MM.1S (cell line): ENCODE results near the gene ZDHHC7.

Source experiments
- DNase-seq: peaks from one replicate; pipeline ENCODE4 v3.0.0-alpha.2; 2015
- H2AFZ ChIP-seq: fragments of 300-600 bp; sonication (generic); 2 replicates; pipeline ENCODE4 v1.6.0; 2016; ENCODE audit warnings: antibody characterized with exemption, low read length
- H3F3A ChIP-seq: fragments of 300-600 bp; sonication (generic); 2 replicates; pipeline ENCODE4 v1.6.1; 2016; ENCODE audit warnings: mild to moderate bottlenecking, antibody characterized with exemption, low read length, moderate library complexity, mixed read lengths; ENCODE audit not compliant: insufficient read depth
- H3K27ac ChIP-seq: fragments of 300-600 bp; sonication (generic); 2 replicates; pipeline ENCODE4 v1.5.1; 2016; ENCODE audit warnings: mild to moderate bottlenecking, low read length
- H3K27me3 ChIP-seq: fragments of 300-600 bp; sonication (generic); replicated peaks from 2 replicates; pipeline ENCODE4 v1.6.0; 2016; ENCODE audit warnings: low read length; ENCODE audit not compliant: insufficient read depth
- H3K36me3 ChIP-seq: fragments of 300-600 bp; sonication (generic); replicated peaks from 2 replicates; pipeline ENCODE4 v1.6.1; 2016; ENCODE audit warnings: mild to moderate bottlenecking, low read length, mixed read lengths; ENCODE audit not compliant: insufficient read depth
- H3K4me1 ChIP-seq: fragments of 300-600 bp; sonication (generic); 2 replicates; pipeline ENCODE4 v1.6.1; 2016; ENCODE audit warnings: low read length, mixed read lengths
- H3K4me2 ChIP-seq: fragments of 300-600 bp; sonication (generic); 2 replicates; pipeline ENCODE4 v1.6.0; 2016; ENCODE audit warnings: low read depth, low read length
- H3K4me3 ChIP-seq: fragments of 300-600 bp; sonication (generic); 2 replicates; pipeline ENCODE4 v1.5.1; 2016; ENCODE audit warnings: low read length, mixed read lengths
- H3K79me2 ChIP-seq: fragments of 300-600 bp; sonication (generic); 2 replicates; pipeline ENCODE4 v1.6.1; 2016; ENCODE audit warnings: mixed run types, low read length, mixed read lengths
- H3K9ac ChIP-seq: fragments of 300-600 bp; sonication (generic); 2 replicates; pipeline ENCODE4 v1.6.1; 2016; ENCODE audit warnings: low read length, mixed read lengths
- H3K9me2 ChIP-seq: fragments of 300-600 bp; sonication (generic); replicated peaks from 2 replicates; pipeline ENCODE4 v1.6.1; 2016; ENCODE audit warnings: mild to moderate bottlenecking, low read length, mixed read lengths; ENCODE audit not compliant: insufficient read depth
- H3K9me3 ChIP-seq: fragments of 300-600 bp; sonication (generic); replicated peaks from 2 replicates; pipeline ENCODE4 v1.6.1; 2016; ENCODE audit warnings: mild to moderate bottlenecking, low read length, mixed read lengths; ENCODE audit not compliant: insufficient read depth
- H4K20me1 ChIP-seq: fragments of 300-600 bp; sonication (generic); 2 replicates; pipeline ENCODE4 v1.6.1; 2016; ENCODE audit warnings: mild to moderate bottlenecking, low read length, moderate library complexity, mixed read lengths; ENCODE audit not compliant: insufficient read depth
- EZH2 ChIP-seq: fragments of 300-600 bp; sonication (generic); optimal IDR thresholded peaks from 2 replicates; pipeline ENCODE3; 2017; ENCODE audit warnings: low read depth, mild to moderate bottlenecking, antibody characterized with exemption, low read length, mixed read lengths
- EZH2phosphoT487 ChIP-seq: fragments of 300-600 bp; sonication (generic); IDR thresholded peaks from 2 replicates; pipeline ENCODE4 v1.6.1; 2018; ENCODE audit warnings: antibody characterized with exemption, low read length
- TF ChIP-seq, protein P1 (sequence below): fragments of 300-600 bp; sonication (generic); IDR thresholded peaks from 2 replicates; pipeline ENCODE4 v1.5.1; 2016; ENCODE audit warnings: antibody characterized with exemption, low read length, mixed read lengths

ZDHHC7 gene

DNA sequence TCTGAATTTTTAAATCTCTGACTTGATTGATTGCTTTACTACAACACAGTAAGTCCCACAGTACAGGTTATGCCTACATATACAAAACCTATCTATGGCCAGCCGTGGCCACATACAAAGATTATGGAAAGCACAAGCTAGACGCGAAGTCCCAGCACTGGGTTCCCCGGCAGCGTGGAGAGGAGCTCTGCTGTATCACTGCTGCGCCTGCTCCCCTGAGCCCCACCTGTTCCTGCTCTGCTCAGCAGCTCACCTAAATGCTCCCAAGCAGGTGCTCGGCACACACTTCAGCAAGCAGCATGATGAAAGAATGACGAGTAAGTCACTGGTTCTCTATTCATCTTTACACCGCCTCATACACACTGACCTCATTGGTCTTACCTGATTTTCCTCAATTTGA is 20.6 kb downstream of the ZDHHC7 start:
- no peak overlapping the region for H2AFZ ChIP-seq
- TF ChIP-seq, protein P1, sequence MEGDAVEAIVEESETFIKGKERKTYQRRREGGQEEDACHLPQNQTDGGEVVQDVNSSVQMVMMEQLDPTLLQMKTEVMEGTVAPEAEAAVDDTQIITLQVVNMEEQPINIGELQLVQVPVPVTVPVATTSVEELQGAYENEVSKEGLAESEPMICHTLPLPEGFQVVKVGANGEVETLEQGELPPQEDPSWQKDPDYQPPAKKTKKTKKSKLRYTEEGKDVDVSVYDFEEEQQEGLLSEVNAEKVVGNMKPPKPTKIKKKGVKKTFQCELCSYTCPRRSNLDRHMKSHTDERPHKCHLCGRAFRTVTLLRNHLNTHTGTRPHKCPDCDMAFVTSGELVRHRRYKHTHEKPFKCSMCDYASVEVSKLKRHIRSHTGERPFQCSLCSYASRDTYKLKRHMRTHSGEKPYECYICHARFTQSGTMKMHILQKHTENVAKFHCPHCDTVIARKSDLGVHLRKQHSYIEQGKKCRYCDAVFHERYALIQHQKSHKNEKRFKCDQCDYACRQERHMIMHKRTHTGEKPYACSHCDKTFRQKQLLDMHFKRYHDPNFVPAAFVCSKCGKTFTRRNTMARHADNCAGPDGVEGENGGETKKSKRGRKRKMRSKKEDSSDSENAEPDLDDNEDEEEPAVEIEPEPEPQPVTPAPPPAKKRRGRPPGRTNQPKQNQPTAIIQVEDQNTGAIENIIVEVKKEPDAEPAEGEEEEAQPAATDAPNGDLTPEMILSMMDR: no peak
- H3K36me3 ChIP-seq: no peaks in the 10 kb centered on the region
- DNase-seq: no peak
- H3K9me2 ChIP-seq: no peaks in the 10 kb centered on the region
- H3K27me3 ChIP-seq: no peaks in the 10 kb centered on the region
- H3K9ac ChIP-seq: no peak overlapping the region
- no peaks in the 10 kb centered on the region for H3K79me2 ChIP-seq
- H4K20me1 ChIP-seq: no peaks in the 10 kb centered on the region
- no peaks in the 10 kb centered on the region for H3K4me1 ChIP-seq
- H3K27ac ChIP-seq: no peak overlapping the region
- no peak overlapping the region for H3K4me3 ChIP-seq
- no peaks in the 10 kb centered on the region for H3K9me3 ChIP-seq
- H3F3A ChIP-seq: no peaks in the 10 kb centered on the region
- no peak overlapping the region for H3K4me2 ChIP-seq

DNA sequence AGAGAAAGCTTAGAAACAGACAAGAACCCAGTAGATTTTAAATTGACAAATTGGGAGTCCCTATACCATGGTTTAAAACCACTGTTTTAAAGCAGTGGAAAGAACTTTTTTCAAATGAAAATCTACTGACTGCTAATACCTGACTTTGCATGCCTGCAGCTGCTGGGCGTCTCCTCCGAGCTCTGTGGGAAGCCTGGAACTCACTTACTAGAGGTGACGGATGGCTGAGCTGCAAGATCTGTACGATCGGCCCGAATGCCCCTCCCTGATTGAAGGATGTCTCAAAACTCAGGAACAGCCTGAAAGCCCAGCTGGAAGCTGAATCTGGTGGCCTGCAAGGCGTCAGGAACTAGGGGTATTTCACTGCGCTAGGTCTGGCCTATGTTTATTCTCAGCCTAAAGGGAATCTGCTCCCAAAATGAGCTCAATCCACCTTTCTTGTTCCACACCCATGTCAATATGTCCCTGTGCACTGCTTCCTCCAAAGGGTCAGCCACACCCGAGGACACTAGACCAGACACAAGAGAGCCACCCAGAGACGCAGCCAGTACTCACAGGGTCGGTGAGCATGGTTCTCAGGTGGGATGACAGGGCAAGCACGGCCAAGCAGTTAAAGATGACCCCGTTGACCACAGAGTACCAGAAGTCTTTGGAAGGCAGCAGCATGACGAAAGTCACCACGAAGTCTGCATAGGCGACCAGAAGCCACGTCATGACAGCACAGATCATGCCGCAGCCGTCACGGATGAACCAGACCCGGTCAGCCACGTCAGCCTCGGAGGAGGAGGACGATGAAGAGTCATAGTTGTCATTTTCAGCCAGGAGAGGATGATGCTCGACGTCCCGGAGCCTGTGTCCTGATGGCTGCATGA is 21.4 kb downstream of the ZDHHC7 start:
- H3K36me3 ChIP-seq: no peaks in the 10 kb centered on the region
- H3K9ac ChIP-seq: no peak overlapping the region
- H2AFZ ChIP-seq: no peak overlapping the region

DNA sequence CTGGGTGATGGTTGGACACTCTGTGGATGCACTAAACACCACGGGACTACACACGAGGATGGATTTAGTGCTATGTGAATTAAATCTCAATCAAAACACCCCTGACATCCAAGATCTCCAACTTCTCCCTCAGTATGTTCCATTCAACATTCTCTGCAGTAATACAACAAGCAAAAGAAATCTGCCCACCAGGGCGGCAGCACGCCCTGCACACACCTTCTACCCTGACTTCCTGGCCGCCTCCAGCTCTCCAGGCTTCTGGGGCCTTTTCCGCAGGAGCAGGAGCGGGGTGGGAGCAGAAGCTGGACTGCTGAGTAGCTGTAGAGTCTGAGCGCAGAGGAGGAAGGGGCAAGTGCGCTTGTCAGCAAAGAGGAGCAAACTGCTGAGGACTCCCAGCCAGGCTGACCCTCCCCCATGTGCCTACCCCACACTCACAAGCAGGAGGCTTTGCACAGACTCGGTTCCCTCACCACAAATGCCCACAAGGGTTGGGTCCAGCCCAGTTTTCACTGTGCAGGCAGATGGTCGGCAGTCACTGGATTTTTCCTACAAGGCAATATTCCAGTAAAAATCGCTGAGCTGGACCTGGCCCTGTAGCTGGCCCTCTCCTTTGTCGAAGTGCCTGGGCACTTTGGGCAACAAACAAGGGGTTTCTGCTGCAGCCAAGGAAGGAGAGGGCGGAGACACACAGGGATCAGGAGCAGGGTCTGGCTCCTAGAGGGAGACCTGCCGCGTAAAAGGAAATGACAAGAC is 22.8 kb downstream of the ZDHHC7 start:
- H2AFZ ChIP-seq: no peak overlapping the region
- no peaks in the 10 kb centered on the region for H3K9me3 ChIP-seq
- no peak overlapping the region for H3K4me3 ChIP-seq
- no peak for TF ChIP-seq EZH2
- TF ChIP-seq, protein P1: no peak
- TF ChIP-seq EZH2phosphoT487: no peak
- no peak overlapping the region for H3K27ac ChIP-seq
- H4K20me1 ChIP-seq: no peaks in the 10 kb centered on the region
- no peaks in the 10 kb centered on the region for H3K4me1 ChIP-seq
- no peak overlapping the region for H3K9ac ChIP-seq
- H3F3A ChIP-seq: no peaks in the 10 kb centered on the region
- no peak overlapping the region for H3K4me2 ChIP-seq
- no peaks in the 10 kb centered on the region for H3K79me2 ChIP-seq
- H3K9me2 ChIP-seq: no peaks in the 10 kb centered on the region
- no peaks in the 10 kb centered on the region for H3K27me3 ChIP-seq
- no peaks in the 10 kb centered on the region for H3K36me3 ChIP-seq
- DNase-seq: no peak

More for the DNA sequence above, 21.4 kb downstream of the ZDHHC7 start:
- H3K79me2 ChIP-seq: no peaks in the 10 kb centered on the region
- TF ChIP-seq EZH2 (no peak), EZH2phosphoT487 (no peak)
- TF ChIP-seq, protein P1: no peak
- no peak for DNase-seq
- no peak overlapping the region for H3K4me3 ChIP-seq
- H3K4me2 ChIP-seq: no peak overlapping the region
- H3K4me1 ChIP-seq: no peaks in the 10 kb centered on the region
- no peaks in the 10 kb centered on the region for H3K27me3 ChIP-seq
- H4K20me1 ChIP-seq: no peaks in the 10 kb centered on the region
- H3K9me2 ChIP-seq: no peaks in the 10 kb centered on the region
- H3K9me3 ChIP-seq: no peaks in the 10 kb centered on the region
- H3K27ac ChIP-seq: no peak overlapping the region
- no peaks in the 10 kb centered on the region for H3F3A ChIP-seq
